Central memory CD8-positive, alpha-beta T cell (primary cell): Measurements from ENCODE around the gene NNAT.
"Not testable (repeated sequence)": the region's sequence is repeated elsewhere in the genome, so short reads cannot be mapped to it uniquely, and the experiment has no call there.

ENCODE experiments used
- ATAC-seq: fragments of 150-1000 bp; cut with Tn5 transposase; replicated peaks from 2 replicates; pipeline ENCODE4 v1.10.0; 2022; ENCODE audit warnings: mild to moderate bottlenecking, moderate FRiP score, moderate number of reproducible peaks; ENCODE audit not compliant: poor library complexity, severe bottlenecking; ENCODE audit errors: extremely low read depth
- DNase-seq, 2 donors: peaks; one replicate each; pipeline ENCODE4 v3.0.0; 2021; ENCODE audit warnings: low spot score in 2 of 2
- H3K27ac Mint-ChIP-seq: one replicate; pipeline ENCODE4 v1.8.0; 2022; ENCODE audit warnings: low read depth, mild to moderate bottlenecking, moderate library complexity, mixed read lengths
- H3K27me3 Mint-ChIP-seq: one replicate; pipeline ENCODE4 v1.8.0; 2022; ENCODE audit warnings: mixed read lengths
- H3K36me3 Mint-ChIP-seq: one replicate; pipeline ENCODE4 v1.8.0; 2022; ENCODE audit warnings: mild to moderate bottlenecking, moderate library complexity, mixed read lengths; ENCODE audit not compliant: insufficient read depth
- H3K4me1 Mint-ChIP-seq: one replicate; pipeline ENCODE4 v1.8.0; 2022; ENCODE audit warnings: mixed read lengths
- H3K4me3 Mint-ChIP-seq: one replicate; pipeline ENCODE4 v1.8.0; 2022; ENCODE audit warnings: mild to moderate bottlenecking, moderate library complexity, mixed read lengths
- H3K9me3 Mint-ChIP-seq: one replicate; pipeline ENCODE4 v1.8.0; 2022; ENCODE audit warnings: mixed read lengths

NNAT gene

DNA sequence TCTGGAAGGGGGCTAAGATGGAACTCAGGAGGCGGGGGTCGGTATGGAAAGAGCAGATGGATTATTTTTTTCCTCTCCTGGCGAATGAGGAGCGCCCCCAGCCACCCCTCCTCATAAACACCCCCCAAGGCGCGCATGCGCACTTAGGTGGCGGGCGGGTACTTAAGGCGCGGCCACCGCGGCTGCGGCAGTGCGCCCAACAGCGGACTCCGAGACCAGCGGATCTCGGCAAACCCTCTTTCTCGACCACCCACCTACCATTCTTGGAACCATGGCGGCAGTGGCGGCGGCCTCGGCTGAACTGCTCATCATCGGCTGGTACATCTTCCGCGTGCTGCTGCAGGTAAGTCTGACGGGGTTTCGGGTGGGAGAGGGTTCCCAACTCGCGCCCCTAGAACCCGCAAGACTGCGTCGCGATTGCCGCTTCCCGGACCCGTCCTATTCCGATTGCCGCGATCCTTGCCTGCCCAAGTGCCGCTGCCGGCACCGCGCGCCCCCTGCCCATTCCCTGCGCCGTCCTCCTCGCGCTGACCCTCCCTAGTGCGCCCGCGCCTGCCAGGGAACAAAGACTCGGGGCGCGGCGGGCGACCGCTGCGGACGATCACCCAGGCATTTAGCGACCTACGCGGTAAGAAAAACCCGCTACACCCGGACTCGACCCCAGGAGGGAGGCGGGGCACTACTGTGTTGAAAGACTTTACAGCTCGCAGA is at the start of gene NNAT:
TSS of gene NNAT (plus strand) at position 190 of the 711 bp plus-strand sequence. CDS start at position 272, 82 bp downstream.
- ATAC-seq (no peak), DNase-seq (no peak)
- no peaks in the 10 kb centered on the region for H3K9me3 Mint-ChIP-seq
- peaks cover 69% of the 10 kb centered on the region for H3K4me1 Mint-ChIP-seq
- H3K4me3 Mint-ChIP-seq, result peak within 1 kb of the TSS; percentile 20
- no peaks in the 10 kb centered on the region for H3K27me3 Mint-ChIP-seq
- H3K36me3 Mint-ChIP-seq, result peaks cover 27% of the 10 kb centered on the region
- H3K27ac Mint-ChIP-seq, result no peak within 1 kb of the TSS

GRCh38 chr20:37471741-37472235 is 49.3 kb upstream of the NNAT start:
- DNase-seq (no peak), ATAC-seq (no peak)
- Mint-ChIP-seq H3K27ac (no peak overlapping the region), H3K9me3 (no peaks in the 10 kb centered on the region), H3K27me3 (peaks cover 47% of the 10 kb centered on the region), H3K36me3 (no peaks in the 10 kb centered on the region), H3K4me3 (no peak overlapping the region), H3K4me1 (peaks cover 6% of the 10 kb centered on the region)

- not testable (repeated sequence) for H3K36me3 Mint-ChIP-seq, H3K9me3 Mint-ChIP-seq, H3K27ac Mint-ChIP-seq, DNase-seq, H3K4me3 Mint-ChIP-seq, ATAC-seq, H3K4me1 Mint-ChIP-seq
- peaks cover 41% of the 10 kb centered on the region for H3K27me3 Mint-ChIP-seq
Observed at GRCh38 chr20:37472435-37472834, 48.6 kb upstream of the NNAT start.

DNA sequence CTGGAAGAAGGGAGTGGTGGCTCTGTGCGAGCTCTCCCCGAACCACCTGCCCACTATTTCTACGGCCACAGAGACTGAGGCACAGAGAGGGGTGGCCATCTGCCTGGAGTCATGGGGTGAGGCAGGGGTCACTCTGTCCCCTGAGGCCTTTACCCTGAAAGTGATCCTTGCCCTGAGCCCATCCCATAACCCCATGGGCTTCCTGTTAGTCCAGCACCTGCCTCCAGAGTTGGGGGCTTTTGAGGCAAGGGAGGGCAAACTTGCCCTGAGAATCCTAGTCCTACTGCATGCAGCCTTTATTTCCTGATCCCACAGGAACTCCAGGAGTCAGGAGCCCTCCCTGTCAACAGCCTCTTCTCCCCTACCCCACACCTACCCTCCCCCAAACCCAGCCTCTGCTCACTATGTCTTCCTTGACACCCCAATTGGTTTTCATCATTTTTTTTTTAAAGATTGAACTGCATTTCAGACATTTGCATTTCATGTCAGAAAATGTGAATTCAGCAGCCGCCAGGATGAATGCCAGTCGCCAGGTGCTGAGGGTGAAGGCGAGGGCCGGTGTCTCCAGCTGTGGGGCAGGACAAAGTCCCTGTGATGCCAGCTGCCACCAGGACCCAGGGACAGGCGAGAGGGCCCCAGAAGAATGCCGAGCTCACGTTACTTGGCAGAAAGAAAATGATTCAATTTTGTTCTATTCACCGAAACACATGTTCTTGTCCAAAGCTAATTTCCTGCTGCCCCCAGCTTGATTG is 47.6 kb upstream of the NNAT start:
- Mint-ChIP-seq H3K4me3 (no peak overlapping the region), H3K36me3 (no peaks in the 10 kb centered on the region), H3K27me3 (peaks cover 49% of the 10 kb centered on the region), H3K4me1 (peaks cover 6% of the 10 kb centered on the region), H3K27ac (no peak overlapping the region), H3K9me3 (no peaks in the 10 kb centered on the region)
- DNase-seq (no peak), ATAC-seq (no peak)

- H3K27me3 Mint-ChIP-seq, result peaks cover 48% of the 10 kb centered on the region
- peak overlapping the region; percentile 64 for H3K27ac Mint-ChIP-seq
- ATAC-seq (no peak), DNase-seq (no peak)
- H3K4me3 Mint-ChIP-seq, result no peak overlapping the region
- peaks cover 5% of the 10 kb centered on the region for H3K4me1 Mint-ChIP-seq
- H3K9me3 Mint-ChIP-seq, result no peaks in the 10 kb centered on the region
- H3K36me3 Mint-ChIP-seq, result no peaks in the 10 kb centered on the region
Observed at GRCh38 chr20:37474386-37474785, 46.7 kb upstream of the NNAT start.

- peaks cover 48% of the 10 kb centered on the region for H3K27me3 Mint-ChIP-seq
- no peak overlapping the region for H3K4me3 Mint-ChIP-seq
- no peaks in the 10 kb centered on the region for H3K9me3 Mint-ChIP-seq
- ATAC-seq (no peak), DNase-seq (no peak)
- no peak overlapping the region for H3K27ac Mint-ChIP-seq
- no peaks in the 10 kb centered on the region for H3K36me3 Mint-ChIP-seq
- no peaks in the 10 kb centered on the region for H3K4me1 Mint-ChIP-seq
Observed at GRCh38 chr20:37475252-37475651, 45.8 kb upstream of the NNAT start.

DNA sequence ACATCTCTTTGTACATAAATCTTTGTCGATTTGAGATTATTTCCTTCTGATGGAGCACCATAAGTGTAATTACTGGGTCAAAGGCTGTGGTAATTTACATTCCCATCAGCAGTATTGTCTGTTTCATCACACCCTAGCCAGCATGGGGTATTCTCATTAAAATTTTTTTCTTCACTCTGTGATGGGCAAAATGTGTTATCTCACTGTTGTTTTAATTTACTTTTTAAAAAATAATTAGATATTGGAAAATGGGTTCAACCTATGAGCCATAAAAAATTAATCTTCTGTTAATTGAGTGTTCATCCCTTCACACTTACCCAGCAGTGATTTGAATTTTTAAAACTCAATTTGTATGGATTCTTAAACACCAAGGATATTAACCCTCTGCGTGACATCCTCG is 44.0 kb upstream of the NNAT start:
- peaks cover 65% of the 10 kb centered on the region for H3K27me3 Mint-ChIP-seq
- no peak overlapping the region for H3K27ac Mint-ChIP-seq
- H3K9me3 Mint-ChIP-seq, result no peaks in the 10 kb centered on the region
- no peak for ATAC-seq
- no peaks in the 10 kb centered on the region for H3K36me3 Mint-ChIP-seq
- no peaks in the 10 kb centered on the region for H3K4me1 Mint-ChIP-seq
- no peak for DNase-seq
- no peak overlapping the region for H3K4me3 Mint-ChIP-seq

DNA sequence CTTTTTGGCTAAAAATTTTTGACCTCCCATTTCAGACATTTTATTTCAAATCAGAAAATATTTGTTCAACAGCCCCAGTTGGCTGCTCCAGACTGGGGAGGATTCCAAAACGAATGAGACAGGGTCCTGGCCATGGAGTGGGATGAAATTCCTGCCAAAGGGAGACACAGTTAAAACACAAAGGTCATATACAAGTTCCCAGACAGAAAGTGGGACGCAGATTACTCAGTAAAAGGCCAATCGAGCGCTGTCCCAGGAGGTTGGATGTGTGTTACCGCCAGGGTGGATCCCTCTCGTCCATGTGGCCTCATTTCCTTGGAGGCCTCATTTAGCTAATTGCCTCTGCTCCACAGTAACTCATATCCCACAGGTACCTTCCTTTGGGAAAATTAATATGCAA is 41.8 kb upstream of the NNAT start:
- H3K4me1 Mint-ChIP-seq, result no peaks in the 10 kb centered on the region

GRCh38 chr20:37479925-37480691 is 40.9 kb upstream of the NNAT start:
- H3K27ac Mint-ChIP-seq, result no peak overlapping the region
- no peaks in the 10 kb centered on the region for H3K4me1 Mint-ChIP-seq
- no peak for DNase-seq
- H3K27me3 Mint-ChIP-seq, result peaks cover 66% of the 10 kb centered on the region
- no peak overlapping the region for H3K4me3 Mint-ChIP-seq
- no peaks in the 10 kb centered on the region for H3K9me3 Mint-ChIP-seq
- ATAC-seq, result no peak
- H3K36me3 Mint-ChIP-seq, result no peaks in the 10 kb centered on the region

More for the DNA sequence above, 41.8 kb upstream of the NNAT start:
- H3K36me3 Mint-ChIP-seq, result no peaks in the 10 kb centered on the region
- no peak overlapping the region for H3K27ac Mint-ChIP-seq
- H3K27me3 Mint-ChIP-seq, result peaks cover 67% of the 10 kb centered on the region
- H3K4me3 Mint-ChIP-seq, result no peak overlapping the region
- ATAC-seq, result no peak
- DNase-seq, result no peak
- no peaks in the 10 kb centered on the region for H3K9me3 Mint-ChIP-seq

DNA sequence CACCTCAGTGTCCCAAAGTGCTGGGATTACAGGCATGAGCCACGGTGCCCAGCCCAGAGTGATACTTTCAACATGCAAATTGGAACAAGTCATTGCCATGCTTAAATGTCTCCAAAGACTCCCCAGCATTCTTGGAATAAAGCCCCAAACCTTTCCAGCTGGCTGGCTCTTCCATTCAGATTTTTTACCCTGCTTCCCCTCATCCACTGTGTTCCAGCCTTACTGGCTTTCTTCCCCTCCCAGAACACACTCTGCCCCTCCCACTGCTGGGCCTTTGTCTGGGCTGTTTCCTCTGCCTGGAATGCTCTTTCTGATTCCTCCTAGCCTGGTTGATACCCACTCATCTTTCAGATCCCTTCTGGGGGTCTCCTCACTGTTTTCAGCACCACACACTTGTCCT is 40.1 kb upstream of the NNAT start:
- ATAC-seq (no peak), DNase-seq (no peak)
- H3K4me1 Mint-ChIP-seq, result no peaks in the 10 kb centered on the region
- no peak overlapping the region for H3K27ac Mint-ChIP-seq
- no peak overlapping the region for H3K4me3 Mint-ChIP-seq
- no peaks in the 10 kb centered on the region for H3K9me3 Mint-ChIP-seq
- no peaks in the 10 kb centered on the region for H3K36me3 Mint-ChIP-seq
- H3K27me3 Mint-ChIP-seq, result peaks cover 57% of the 10 kb centered on the region

DNA sequence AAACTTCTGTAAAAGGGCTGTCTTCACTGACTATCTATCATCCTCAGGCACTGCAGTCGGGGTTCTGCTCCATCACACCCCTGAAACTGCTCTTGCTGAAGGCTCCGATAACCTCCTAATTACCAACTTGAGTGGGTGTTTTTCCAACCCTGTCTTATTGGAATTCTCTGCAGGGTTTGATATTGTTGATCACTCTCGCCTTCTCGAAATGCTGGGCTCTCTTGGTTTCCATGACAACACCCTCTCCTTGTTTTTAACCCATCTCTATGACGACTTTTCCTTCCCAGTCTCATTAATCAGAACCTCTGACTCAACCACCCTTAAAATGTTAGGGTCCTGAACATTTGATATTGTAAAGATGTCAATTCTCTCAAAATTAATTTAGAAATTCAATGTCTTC is 39.4 kb upstream of the NNAT start:
- no peaks in the 10 kb centered on the region for H3K9me3 Mint-ChIP-seq
- H3K27me3 Mint-ChIP-seq, result peaks cover 52% of the 10 kb centered on the region
- H3K27ac Mint-ChIP-seq, result no peak overlapping the region
- ATAC-seq (no peak), DNase-seq (no peak)
- H3K4me3 Mint-ChIP-seq, result no peak overlapping the region
- no peaks in the 10 kb centered on the region for H3K4me1 Mint-ChIP-seq
- H3K36me3 Mint-ChIP-seq, result no peaks in the 10 kb centered on the region

DNA sequence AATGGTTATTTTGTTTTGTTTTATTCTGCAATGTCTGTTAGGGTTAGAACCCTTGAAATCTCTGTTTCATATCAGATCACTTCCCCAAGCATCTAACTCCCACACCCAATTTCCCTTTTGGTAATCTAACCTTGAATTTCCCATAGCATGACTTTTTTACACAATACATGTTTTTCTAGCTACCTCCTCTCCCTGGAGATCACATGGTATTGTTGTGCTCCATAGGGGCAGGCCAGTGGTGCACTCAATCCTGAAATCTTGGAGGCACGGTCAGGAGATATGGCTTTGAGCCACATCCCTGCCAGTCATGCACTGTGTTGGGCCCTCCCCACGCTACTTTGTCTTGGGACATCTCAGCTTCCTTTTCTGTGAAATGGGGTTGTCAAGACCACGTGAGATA is 36.7 kb upstream of the NNAT start:
- Mint-ChIP-seq H3K9me3 (no peaks in the 10 kb centered on the region), H3K4me1 (no peaks in the 10 kb centered on the region), H3K27ac (no peak overlapping the region), H3K4me3 (no peak overlapping the region), H3K36me3 (no peaks in the 10 kb centered on the region), H3K27me3 (peaks cover 38% of the 10 kb centered on the region)
- no peak for ATAC-seq
- no peak for DNase-seq
